ENCODE measurements around the gene REN.

DNA sequence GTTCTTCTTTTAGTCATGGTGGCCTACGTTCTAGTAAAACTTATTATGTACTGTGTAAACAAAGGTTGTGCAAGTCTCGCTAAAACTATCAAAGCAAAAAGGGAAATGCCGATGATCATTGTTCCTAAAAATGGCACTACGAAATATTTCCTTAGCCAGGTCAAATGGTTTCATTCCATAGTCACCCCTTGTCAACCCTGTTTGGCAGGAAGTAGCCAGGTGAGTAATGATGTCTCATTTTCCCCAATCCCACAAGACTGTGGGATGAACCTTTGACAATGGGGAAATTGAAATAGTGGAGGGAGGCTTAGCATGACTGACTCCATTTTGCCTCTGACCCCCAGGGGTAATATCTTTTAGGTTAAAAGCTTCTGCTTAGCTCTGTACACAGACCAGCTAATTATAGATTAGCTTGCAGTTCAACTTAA lies 5.6 kb upstream of the REN start:
- TF ChIP-seq, protein P1, sequence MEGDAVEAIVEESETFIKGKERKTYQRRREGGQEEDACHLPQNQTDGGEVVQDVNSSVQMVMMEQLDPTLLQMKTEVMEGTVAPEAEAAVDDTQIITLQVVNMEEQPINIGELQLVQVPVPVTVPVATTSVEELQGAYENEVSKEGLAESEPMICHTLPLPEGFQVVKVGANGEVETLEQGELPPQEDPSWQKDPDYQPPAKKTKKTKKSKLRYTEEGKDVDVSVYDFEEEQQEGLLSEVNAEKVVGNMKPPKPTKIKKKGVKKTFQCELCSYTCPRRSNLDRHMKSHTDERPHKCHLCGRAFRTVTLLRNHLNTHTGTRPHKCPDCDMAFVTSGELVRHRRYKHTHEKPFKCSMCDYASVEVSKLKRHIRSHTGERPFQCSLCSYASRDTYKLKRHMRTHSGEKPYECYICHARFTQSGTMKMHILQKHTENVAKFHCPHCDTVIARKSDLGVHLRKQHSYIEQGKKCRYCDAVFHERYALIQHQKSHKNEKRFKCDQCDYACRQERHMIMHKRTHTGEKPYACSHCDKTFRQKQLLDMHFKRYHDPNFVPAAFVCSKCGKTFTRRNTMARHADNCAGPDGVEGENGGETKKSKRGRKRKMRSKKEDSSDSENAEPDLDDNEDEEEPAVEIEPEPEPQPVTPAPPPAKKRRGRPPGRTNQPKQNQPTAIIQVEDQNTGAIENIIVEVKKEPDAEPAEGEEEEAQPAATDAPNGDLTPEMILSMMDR (IDR thresholded peaks at IDR 0.05), result no peak
- TF ChIP-seq ZFX (IDR thresholded peaks at IDR 0.05; ENCODE audit: borderline replicate concordance), result no peak

All from 22Rv1 (cell line).